NCI-H2107 (cell line): ENCODE results near the gene RNF144A.
A peak's percentile ranks its signal among the peaks of the same experiment; 100 is the strongest.

ENCODE experiments used
- DNase-seq: peaks from one replicate; lab custom pipeline; 2025; lab: John Stamatoyannopoulos, UW

RNF144A gene

GRCh38 chr2:7083580-7084509, 166.6 kb downstream of the RNF144A start:
- peak; percentile 7 for DNase-seq

DNA sequence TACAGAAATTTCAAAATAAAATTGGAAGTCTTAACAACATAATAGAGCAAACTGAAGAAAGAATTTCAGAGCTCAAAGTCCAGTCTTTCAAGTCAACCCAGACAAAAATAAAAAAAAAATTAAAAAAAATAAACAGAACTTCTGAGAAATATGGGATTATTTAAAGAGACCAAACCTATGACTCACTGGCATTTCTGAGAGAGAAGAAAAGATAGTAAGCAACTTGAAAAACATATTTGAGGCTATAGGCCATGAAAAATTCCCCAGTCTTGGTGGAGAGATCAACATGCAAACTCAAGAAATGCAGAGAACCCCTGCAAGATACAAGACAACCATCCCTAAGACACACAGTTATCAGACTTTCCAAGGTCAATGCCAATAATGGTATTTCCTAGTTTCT, 167.4 kb downstream of the RNF144A start:
- DNase-seq = no peak

- DNase-seq = no peak
These were observed 172.1 kb downstream of the RNF144A start for GRCh38 chr2:7089284-7089683.

DNA sequence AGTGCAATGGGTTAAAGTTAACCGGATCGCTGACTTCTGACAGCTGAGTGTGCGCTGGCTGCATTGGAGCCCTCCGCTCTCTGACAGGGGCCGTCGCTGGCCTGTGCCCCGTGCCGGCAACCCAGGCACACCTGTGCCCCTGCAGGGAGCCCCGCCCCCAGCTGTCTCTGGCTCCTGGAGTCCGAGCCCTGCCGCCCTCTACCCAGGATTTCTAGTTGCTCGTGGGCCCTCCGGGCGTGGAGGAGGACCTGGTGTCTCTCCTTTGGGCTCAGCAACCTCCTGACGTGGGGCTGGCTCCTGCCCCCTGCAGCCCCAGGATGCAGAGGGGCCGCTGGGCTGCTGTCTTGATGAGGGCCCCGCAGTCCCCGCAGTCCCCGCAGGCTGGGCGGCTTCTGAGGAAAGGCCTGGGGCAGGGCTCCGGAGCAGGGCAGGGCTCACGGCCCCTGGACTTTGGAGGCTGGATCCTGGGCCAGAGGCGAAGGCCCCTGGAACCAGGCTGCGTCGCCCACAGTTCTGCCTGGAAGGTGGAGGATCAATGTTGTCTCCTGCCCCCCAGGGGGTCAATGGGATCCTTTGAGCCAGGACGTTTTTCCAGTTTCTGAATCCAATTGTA, 172.8 kb downstream of the RNF144A start:
- DNase-seq = no peak

GRCh38 chr2:7093376-7093775, 176.2 kb downstream of the RNF144A start:
- no peak for DNase-seq
